Brain microvascular endothelial cell (primary cell): ENCODE data around the gene TMEM223.
"Not testable (repeated sequence)": the region's sequence is repeated elsewhere in the genome, so short reads cannot be mapped to it uniquely, and the experiment has no call there.

ENCODE experiments used
- DNase-seq: peaks from one replicate; pipeline ENCODE4 v3.0.0-alpha.2; 2020
- H3K27ac ChIP-seq: fragments of 250-450 bp; sonication (Bioruptor Pico); 2 replicates; pipeline ENCODE4 v1.5.1; 2020; ENCODE audit warnings: mild to moderate bottlenecking, moderate library complexity
- H3K27me3 ChIP-seq: fragments of 250-450 bp; sonication (Bioruptor Pico); replicated peaks from 2 replicates; pipeline ENCODE4 v1.5.1; 2020; ENCODE audit warnings: mild to moderate bottlenecking
- H3K36me3 ChIP-seq: fragments of 250-450 bp; sonication (Bioruptor Pico); replicated peaks from 2 replicates; pipeline ENCODE4 v1.5.1; 2020; ENCODE audit warnings: mild to moderate bottlenecking
- H3K4me3 ChIP-seq: 2 replicates; pipeline ENCODE4 v1.5.1; 2011; ENCODE audit warnings: low read depth, mild to moderate bottlenecking, control low read depth, low read length, moderate library complexity
- in situ Hi-C: cut with HindIII; loops from 2 replicates; pipeline ENCODE4 v1.10.0; 2017; ENCODE audit warnings: low sequenced_read_pairs, low pct_ligation_motif_present
- TF ChIP-seq, protein P1 (sequence below): IDR thresholded peaks from 2 replicates; pipeline ENCODE4 v1.5.1; 2011; ENCODE audit warnings: low read depth, mild to moderate bottlenecking, moderate library complexity, low read length, control low read depth, inconsistent platforms; ENCODE audit errors: missing control alignments

The TMEM223 gene

DNA sequence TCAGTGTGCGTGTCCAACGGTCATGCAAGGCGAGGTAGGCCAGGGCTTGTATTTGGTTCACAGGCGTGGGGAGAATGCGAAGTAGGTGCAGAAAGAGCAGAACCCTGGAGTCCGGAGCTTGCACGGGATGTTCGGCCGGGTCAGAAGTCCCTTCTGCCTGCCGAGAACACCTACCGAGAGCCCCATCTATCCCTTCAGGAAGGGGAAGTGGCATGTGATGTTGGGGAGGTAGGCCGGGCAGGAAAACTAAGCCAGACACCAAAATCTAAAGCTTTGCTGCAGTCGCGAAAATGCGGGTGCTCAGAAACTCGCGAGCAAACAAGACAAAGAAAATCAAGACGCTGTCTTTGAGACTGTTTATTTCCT, 21.0 kb downstream of the TMEM223 start:
- peak overlapping the region; percentile 75 for H3K4me3 ChIP-seq
- DNase-seq, result no peak
- H3K36me3 ChIP-seq, result peaks cover 13% of the 10 kb centered on the region
- peak overlapping the region; percentile 93 for H3K27ac ChIP-seq
- TF ChIP-seq, protein P1, sequence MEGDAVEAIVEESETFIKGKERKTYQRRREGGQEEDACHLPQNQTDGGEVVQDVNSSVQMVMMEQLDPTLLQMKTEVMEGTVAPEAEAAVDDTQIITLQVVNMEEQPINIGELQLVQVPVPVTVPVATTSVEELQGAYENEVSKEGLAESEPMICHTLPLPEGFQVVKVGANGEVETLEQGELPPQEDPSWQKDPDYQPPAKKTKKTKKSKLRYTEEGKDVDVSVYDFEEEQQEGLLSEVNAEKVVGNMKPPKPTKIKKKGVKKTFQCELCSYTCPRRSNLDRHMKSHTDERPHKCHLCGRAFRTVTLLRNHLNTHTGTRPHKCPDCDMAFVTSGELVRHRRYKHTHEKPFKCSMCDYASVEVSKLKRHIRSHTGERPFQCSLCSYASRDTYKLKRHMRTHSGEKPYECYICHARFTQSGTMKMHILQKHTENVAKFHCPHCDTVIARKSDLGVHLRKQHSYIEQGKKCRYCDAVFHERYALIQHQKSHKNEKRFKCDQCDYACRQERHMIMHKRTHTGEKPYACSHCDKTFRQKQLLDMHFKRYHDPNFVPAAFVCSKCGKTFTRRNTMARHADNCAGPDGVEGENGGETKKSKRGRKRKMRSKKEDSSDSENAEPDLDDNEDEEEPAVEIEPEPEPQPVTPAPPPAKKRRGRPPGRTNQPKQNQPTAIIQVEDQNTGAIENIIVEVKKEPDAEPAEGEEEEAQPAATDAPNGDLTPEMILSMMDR, result no peak
- in situ Hi-C loops, result no loop called here
- H3K27me3 ChIP-seq, result no peaks in the 10 kb centered on the region

DNA sequence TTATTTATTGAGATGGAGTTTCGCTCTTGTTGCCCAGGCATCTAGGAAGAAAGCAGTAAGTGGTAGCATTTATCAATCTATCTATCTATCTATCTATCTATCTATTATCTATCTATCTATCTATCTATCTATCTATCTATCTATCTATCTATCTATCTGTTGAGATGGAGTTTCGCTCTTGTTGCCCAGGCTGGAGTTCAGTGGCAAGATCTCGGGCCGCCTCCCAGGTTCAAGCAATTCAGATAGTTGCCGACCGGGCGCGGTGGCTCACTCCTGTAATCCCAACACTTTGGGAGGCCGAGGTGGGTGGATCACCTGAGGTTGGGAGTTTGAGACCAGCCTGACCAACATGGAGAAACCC, 31.0 kb downstream of the TMEM223 start:
- H3K27ac ChIP-seq, in situ Hi-C loops, DNase-seq, H3K27me3 ChIP-seq, H3K36me3 ChIP-seq: not testable (repeated sequence)
- H3K4me3 ChIP-seq, result peak overlapping the region; percentile 5

- no peak overlapping the region for H3K27ac ChIP-seq
- no peaks in the 10 kb centered on the region for H3K27me3 ChIP-seq
- H3K4me3 ChIP-seq, result no peak overlapping the region
- TF ChIP-seq, protein P1, result no peak
- no peak for DNase-seq
- in situ Hi-C loops, result no loop called here
- no peaks in the 10 kb centered on the region for H3K36me3 ChIP-seq
Measured at GRCh38 chr11:62757846-62758788, 33.7 kb downstream of the TMEM223 start.

- Histone ChIP-seq H3K27me3 (no peaks in the 10 kb centered on the region), H3K4me3 (no peak overlapping the region), H3K36me3 (peaks cover 3% of the 10 kb centered on the region), H3K27ac (no peak overlapping the region)
- in situ Hi-C loops, result no loop called here
- TF ChIP-seq, protein P1, result no peak
- DNase-seq, result no peak
Measured at GRCh38 chr11:62755086-62755615, 36.7 kb downstream of the TMEM223 start.

- in situ Hi-C loops, result no loop called here
- Histone ChIP-seq H3K4me3 (peak within 1 kb of the TSS; percentile 94), H3K36me3 (peaks cover 3% of the 10 kb centered on the region), H3K27me3 (no peaks in the 10 kb centered on the region), H3K27ac (peak within 1 kb of the TSS; percentile 94)
- TF ChIP-seq, protein P1, result no peak
- peak; percentile 99 for DNase-seq
Measured at GRCh38 chr11:62753736-62754603, 37.8 kb downstream of the TMEM223 start, which contains the start of gene ZBTB3. TSS of gene ZBTB3 (minus strand) at chr11:62754160. CDS start at chr11:62753664, 496 bp downstream.
